ENCODE results near the gene TP63. TPM values are rescaled to one million over a fixed set of nuclear protein-coding genes. Genes with fewer than 3 reads are reported as not detected.

Gene TP63
- total RNA-seq, 1 donor from 2014 or later = 0.05 TPM

DNA sequence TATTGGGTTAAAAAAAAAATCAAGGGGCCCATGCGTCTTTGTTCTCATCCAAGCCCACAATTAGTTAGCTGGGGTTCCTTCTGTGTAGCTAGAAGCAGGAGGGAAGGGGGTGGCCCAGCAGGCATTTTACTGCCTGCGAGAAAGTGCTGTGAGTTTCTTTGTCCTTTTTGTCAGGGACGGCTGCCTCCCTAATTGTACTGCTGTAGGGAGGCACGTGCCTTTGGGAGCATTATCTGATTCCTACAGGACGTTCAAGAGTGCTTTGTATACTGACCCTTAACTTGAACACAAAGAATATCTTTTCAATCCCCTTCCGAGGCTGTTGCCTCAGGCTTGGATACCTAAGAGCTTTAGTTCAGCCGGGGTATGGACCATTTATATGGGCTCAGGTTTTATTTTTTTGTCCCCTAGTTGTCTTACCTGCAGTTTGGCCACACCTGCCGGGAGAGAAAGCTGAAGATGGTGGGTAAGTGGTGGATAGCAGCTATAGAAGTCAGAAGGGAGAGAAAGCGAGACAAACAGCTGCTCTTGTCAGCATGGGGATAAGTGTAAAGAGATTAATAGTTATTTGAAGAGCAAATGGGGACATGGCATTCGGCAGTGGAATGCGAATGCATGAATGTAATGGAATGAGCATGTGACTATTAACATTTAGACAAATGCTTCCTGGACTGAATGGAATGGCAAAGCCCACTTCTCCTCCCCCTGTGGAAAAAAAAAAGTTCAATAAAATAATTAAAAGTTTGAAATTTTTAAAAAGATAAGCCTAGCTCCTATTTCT is 175.2 kb downstream of the TP63 start:
- no peak for ATAC-seq
- DNase-seq (ENCODE audit: low spot score) = no peak

DNA sequence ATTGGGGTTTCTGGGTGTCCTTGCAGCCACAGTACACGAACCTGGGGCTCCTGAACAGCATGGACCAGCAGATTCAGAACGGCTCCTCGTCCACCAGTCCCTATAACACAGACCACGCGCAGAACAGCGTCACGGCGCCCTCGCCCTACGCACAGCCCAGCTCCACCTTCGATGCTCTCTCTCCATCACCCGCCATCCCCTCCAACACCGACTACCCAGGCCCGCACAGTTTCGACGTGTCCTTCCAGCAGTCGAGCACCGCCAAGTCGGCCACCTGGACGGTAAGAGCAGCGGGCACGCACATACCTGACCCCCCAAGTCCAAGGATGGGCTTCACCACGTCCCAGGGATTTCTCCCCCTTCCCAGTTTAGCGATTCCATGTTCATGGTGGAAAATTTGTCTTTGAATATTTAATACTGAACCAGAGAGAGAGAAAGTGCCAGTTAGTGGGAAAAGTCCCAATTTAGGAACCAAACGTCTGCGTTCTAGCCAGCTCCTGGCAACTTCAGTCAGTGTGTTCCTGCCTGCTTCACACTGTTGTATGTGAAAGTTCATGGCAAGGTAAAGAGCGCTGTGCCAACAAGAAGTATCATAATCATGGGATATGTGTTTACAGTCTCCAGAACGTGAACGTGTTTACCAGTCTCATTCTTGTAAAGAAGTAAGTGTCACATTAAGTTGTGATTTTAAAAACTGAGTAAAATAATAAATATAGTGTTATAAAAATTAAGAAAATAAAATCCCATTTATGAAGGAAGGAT is 177.2 kb downstream of the TP63 start:
- ATAC-seq = no peak
- no peak for DNase-seq (ENCODE audit: low spot score)

DNA sequence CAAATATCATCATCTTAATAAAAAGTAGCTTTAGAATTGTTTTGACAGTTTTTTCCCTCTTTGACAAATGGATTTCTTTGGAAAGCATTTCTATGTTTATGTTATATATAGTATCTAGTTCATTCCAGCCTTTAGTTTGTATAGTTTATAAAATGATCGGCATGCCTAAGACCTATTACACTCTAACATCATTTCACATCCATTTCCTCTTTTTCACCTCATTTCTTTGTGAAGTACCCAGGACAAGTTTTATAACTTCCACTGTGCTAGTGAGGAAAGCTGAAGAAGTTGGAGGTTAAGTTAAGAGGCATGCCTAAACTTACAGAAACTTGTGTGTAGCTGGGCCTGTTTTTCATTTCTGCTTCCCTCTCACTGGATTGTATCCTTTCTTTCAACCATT is 178.4 kb downstream of the TP63 start:
- no peak for DNase-seq (ENCODE audit: low spot score)
- ATAC-seq = no peak

DNA sequence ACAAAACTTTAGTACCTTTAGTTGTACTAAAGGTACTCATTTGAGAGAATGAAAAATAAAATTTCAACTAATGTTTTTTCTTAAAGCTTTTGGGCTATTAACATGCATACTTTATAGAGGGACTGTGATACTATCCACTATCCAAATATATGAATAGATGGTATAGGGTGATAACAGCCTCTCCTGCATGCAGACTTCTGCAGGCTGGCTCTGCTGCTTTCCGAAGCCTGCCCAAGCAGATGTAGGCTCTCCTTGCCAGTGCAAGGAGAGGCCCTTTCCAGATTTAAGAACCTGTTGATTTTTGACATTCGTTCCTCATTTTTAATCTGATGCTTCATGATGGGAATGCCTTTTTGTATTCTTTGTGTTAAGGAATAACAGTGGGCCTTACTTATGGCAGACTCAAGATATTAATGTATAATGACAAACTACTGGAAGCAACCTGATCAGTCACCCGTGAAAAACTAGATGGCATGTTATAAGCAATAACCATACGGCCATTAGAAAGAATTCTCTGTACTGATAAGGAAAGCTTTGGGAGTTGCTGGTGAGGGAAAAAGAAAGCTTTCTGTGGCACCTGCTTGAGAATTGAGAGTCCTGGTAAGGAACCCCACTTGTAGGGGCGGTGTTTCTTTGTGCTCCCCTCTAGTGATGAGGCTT is 181.7 kb downstream of the TP63 start:
- no peak for ATAC-seq
- DNase-seq (ENCODE audit: low spot score) = no peak

DNA sequence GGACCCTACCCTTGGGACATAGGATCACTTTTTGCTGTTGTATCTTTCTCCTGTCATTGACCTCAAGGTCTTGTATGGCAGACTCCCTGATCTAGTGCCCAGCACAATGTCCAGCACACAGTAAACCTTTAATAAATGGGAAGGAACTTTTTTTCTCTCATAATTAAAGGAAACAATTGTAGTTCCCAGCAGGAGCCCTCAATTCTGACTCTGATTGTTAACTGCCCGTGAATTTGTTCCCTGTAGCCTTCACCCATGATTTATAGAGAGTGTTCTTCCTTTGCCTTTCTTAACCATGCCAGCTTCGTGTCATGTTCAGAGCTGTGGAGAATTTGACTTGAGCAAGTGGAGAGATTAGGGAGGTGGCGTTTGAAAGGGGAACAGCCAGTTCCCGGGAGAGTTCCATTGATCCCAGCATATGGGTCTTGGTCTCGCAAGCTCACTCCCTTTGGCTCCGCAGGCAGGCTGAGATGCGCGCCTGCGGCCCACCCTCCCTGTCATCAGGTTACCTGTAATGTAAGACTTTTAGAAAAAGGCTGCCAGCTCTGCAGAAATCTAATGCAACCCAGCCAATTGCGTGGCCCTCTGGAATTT is 182.6 kb downstream of the TP63 start:
- ATAC-seq (no peak), DNase-seq (ENCODE audit: low spot score) (no peak)

DNA sequence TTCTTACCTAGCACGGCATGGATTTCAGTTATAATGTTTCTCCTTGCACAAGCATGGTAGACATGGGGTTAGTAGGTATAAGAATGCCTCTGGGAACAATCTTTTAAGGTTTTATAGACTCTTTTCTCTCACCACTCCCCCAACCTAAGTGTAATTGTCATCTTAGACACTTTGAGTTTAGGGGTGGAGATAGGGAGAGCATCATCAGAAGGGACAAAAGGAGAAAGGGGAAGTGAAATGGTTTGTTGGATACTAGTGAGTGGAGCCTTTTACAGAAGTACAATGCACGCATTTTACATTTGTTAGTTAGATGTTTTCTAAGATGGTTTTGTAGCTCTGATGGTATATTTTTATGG is 189.2 kb downstream of the TP63 start:
- ATAC-seq = no peak
- DNase-seq (ENCODE audit: low spot score) = no peak

DNA sequence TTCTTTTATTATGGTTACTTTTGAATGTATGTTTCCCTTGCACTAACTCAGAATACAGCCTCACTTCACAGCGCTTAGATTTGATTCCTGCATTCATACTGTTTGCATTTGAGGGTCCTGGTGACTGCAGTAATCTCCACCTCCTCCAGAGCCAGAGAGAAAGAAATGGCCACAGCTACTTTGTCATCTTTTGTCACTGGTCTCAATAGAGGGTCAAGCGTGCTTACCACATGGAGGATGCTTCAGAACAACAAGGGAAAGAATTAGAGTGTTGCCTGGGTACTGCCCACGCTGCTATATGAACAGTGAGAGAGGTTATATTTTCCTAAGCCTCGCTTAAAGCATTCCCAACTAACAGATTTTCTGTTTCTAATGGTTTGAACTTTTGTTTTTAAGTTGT is 190.1 kb downstream of the TP63 start:
- no peak for DNase-seq (ENCODE audit: low spot score)

DNA sequence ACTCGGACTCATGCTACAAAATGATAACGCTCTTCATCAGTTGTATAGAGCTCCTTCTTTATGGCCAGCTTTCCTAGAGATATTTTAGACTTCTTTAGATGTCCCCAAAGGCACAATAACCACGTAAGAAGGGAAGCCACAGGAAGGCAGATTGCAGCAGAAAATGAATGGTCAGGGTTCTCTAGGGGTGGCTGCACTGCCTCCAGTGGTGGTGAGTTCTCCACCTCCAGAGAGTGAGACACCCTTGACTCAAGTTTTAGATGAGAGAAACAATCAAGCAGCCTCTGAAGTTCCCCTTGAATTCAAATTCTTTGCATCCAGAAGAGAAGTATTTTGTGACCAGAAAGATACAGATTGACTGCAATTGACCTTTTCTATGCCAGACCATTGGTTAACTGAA is 191.5 kb downstream of the TP63 start:
- ATAC-seq = no peak
- DNase-seq (ENCODE audit: low spot score) = no peak

More for the DNA sequence above, 190.1 kb downstream of the TP63 start:
- ATAC-seq = no peak

DNA sequence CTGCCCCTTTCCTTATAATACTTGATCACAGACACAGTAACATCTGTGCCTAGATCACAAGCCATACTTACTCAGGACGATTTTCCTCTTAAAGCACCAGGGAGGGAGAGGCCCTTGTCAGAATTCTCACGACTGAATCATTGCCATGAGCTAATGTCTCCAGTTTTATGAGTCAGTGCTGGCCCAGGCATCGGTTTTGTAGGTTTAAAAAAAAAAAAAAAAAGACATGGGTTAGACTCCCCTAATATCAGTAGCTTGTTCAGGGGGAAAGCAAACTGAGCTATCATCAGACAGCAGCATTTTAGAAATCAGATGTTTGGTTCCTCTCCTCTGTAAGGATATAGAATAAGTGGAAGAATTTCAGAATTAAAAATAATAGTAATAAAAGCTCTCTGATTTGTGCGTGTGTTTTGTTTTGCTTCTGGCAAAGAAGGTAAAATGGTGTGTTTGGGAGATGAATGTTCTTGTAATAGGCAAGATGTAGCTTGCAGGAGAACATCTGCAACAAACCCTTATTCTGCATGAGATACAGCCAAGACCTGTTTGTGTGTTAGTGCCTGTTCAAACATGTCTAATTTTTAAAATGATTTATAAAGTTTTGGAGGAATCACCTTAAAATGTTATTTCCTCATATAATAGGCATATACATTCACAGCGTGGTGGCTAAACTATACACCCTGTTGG is 193.6 kb downstream of the TP63 start:
- ATAC-seq (no peak), DNase-seq (ENCODE audit: low spot score) (no peak)

DNA sequence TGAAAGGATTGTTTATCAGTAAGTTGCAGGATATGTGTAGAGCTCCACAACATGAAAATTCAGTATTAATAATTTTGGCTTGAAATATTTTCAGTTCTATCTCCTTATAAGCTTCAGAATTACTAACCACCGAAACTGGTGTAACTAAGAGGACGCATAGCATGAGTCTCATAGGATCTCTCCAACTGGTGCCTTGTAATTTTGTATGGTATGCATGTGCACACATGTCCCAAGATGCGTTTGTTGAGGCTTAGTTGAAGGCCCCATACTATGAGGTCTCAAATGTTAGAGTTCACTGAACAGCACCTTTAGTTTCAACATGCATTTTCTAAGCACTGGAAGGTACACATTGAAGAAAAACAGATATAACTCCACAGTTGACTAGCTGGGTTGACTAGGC is 195.4 kb downstream of the TP63 start:
- DNase-seq (ENCODE audit: low spot score) = no peak
- no peak for ATAC-seq

DNA sequence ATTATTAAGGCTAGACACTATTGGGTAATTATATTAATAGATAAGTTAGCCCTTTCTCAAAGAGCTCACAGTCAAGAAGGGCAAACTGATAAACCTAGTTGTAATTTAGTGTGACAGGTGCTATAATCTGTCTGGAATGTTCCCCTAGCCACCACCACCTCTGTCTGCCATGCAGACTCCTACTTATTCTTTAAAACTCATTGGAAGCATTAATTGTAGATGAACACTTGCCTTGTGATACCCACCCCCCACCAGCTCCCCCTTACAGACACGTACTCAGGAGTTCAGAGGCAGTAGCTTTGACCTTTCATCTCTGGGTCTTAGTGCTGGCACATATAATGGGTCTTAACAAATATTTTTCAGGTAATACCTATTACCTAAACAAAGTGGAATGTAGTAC is 195.9 kb downstream of the TP63 start:
- DNase-seq (ENCODE audit: low spot score) (no peak), ATAC-seq (no peak)

DNA sequence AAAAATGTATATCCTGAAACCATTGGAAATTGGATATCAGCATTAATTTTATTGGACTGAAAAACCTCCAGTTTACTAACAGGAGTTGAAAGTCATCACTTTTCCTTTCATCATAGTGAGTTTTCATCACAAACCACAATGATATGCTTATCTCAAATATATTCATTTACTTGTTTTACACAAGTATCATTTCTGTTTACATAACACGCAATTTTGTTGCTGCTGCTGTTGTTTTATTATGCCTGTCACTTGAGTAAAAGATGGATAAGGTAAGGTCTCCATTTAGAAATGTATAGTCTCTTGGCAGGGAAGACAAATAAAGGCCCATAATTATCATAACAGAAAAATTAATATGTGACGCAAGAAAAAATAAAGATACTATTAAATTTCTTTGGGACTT is 199.2 kb downstream of the TP63 start:
- no peak for ATAC-seq
- DNase-seq (ENCODE audit: low spot score) = no peak

DNA sequence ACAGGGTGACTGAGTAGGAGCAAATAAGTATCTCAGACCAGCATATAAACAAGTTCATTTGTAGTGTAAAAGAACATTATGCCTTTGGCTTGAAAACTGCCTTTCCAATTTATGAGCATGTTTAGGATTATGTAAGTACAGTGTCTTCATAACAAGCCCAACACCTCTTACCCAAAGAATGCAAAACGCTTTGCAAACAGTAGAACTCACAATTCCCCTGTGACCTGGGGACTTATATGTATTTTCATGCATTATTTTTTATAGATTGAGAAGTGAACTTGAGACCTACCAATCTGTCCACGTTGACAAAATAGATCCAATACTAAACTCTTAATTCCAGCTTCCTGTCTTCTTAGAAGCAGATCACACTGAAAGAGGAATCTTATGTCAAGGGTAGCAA is 202.1 kb downstream of the TP63 start:
- no peak for DNase-seq (ENCODE audit: low spot score)
- no peak for ATAC-seq

DNA sequence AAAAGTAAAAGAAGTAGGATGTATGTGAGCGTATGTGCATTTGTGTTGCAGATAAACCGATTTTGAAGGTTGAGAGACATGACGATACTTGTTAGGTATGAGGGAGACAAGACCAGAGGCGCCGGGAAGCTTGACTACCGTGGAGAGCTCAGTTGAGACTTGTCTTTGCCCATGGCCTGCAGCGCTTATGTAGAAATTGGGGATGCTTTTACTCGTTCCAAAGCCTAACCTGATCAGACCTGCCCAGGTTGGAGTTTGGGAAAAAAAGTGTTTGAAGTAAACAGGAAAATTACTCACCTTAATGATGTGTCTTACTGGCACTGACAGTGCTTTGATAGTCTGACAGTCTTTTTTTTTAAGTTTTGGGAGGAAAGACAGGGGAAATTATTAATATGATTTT is 202.8 kb downstream of the TP63 start:
- ATAC-seq = no peak

DNA sequence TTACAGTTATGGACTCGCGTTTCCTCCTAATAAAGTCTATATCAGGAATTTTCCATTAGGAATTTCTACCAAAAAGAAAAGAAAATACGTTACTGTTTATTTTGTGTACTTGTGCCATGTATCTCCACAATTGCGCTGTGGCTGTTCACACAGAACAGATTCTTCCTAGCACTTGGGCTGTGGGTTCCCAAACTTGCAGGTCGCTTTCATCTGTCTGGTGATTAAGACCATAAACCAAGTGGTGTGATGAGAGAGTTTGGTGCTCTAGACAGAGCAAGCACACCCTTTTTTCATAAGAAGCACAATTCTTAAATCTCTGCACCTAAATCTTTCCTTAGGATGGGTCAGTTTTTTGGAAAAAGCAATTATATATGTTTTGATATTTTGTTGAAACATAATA is 203.3 kb downstream of the TP63 start:
- no peak for ATAC-seq
- no peak for DNase-seq (ENCODE audit: low spot score)

More for the DNA sequence above, 202.8 kb downstream of the TP63 start:
- no peak for DNase-seq (ENCODE audit: low spot score)

DNA sequence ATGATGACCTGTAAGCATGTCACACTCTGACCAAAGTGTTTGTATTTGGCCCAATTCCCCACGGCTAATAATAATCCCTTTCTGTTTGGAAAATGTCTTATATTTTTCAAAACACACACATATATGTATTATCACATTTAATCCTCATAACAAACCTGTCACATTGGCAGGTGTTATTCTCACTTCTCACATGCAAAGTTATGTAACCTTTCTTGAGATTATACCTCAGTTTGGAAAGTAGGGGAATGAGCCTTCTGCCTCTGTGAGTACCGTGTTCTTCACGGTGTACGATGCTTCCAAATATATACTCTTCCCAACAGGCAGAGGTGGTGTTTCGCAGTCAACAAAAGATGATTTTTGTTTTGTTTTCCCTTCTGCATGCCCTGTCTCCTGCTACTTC is 205.6 kb downstream of the TP63 start:
- no peak for ATAC-seq
- no peak for DNase-seq (ENCODE audit: low spot score)

DNA sequence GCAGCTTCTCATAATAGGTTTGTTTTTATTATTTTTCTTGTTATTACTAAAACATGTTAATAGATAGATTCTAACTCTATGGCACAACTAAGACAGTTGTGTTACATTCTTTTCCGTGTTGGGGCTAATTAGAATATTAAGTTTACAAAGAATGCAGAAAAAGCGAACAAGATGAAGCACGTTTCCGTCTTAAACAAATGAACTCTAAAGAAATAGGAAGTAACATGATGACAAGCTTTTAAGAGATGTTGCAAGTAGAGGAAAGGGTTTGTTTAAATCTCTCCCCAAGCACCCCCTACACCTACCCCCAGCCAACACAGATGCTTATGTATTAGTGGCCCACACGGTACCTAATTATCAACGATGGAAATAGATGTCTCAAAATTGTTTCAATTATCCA is 207.1 kb downstream of the TP63 start:
- ATAC-seq (no peak), DNase-seq (ENCODE audit: low spot score) (no peak)

DNA sequence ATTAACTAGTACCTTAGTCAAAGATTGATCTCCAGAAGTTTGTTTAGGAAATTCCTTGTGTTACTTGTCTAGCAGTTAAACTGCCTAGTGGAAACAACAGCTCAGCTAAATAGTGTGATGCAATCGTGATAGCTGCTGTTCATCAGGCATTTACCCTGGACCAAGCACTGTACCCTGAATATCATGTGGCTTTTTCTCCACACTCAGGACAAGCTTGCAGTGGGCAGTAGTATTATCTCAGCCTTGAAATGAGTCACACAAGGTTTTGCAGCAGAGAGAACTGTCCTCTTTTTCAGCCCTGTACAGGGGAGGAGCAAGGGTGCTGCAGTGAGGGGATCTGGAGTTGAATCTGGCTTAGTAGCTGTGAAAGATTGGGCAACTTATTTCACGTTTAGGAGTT is 208.4 kb downstream of the TP63 start:
- DNase-seq (ENCODE audit: low spot score) (no peak), ATAC-seq (peak; percentile 26)

DNA sequence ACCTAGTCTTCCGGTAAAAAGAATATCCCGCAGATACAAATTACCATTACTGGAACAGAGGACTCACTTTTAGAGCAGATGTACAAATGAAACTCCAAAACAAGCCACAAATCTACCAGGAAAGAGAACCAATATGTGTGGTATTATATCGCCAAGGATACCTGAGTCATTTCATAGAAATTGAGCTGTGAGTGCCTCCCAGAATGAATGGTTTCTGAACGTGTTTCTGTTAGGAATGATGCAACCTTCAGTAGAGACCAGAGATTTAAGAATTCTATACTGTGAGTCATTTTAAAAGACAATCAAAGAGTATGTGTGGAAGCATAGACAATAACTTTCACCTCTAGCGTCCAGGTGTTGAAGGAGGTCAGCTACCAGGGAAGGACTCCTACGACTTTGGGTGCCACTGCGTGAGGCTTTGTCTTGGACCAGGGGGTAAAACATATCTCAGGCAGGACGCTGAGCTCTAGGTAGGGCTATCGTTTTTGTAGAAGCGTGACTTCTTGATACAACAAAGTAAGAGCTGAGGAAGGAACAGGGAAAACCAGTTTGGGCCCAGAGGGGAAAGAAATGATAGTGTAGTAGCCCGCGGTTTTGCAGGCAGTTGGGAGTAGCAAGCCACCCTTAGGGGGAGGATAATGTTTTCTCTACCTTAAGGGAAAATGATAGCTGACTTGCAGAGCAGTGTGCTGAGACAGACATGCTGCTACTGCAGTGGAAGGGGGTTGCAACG is 210.4 kb downstream of the TP63 start:
- ATAC-seq (no peak), DNase-seq (ENCODE audit: low spot score) (no peak)
